Endothelial cell of umbilical vein (primary cell): Measurements from ENCODE around the gene DUSP2.

Experiments
- CTCF ChIP-seq, 2 donors: IDR thresholded peaks; 1 replicate in 1 of 2; 2 replicates in 1 of 2; pipeline ENCODE4 v1.5.1; 2011; ENCODE audit warnings: low read length in 2 of 2, mild to moderate bottlenecking in 2 of 2, moderate library complexity in 2 of 2, control low read depth in 1 of 2, inconsistent platforms in 1 of 2, low read depth in 1 of 2; ENCODE audit not compliant: insufficient read depth in 1 of 2; ENCODE audit errors: extremely low read depth in 1 of 2
- POLR2A ChIP-seq: IDR thresholded peaks from 2 replicates; pipeline ENCODE4 v1.6.1; 2012; ENCODE audit warnings: low read depth, mild to moderate bottlenecking, control low read depth, low read length
- POLR2AphosphoS5 ChIP-seq: IDR thresholded peaks from 2 replicates; pipeline ENCODE4 v1.6.1; 2012; ENCODE audit warnings: low read depth, mild to moderate bottlenecking, control low read depth, low read length, moderate library complexity; ENCODE audit not compliant: insufficient read depth

GRCh38 chr2:96103761-96104486 is 41.3 kb downstream of the DUSP2 start:
- TF ChIP-seq CTCF (IDR thresholded peaks at IDR 0.05; ENCODE audit: extremely low read depth in 1 of 2, insufficient read depth in 1 of 2, low read depth in 1 of 2, low read length in 2 of 2) (no peak), POLR2A (no peak), POLR2AphosphoS5 (no peak)
